Measurements from ENCODE around the gene TBX1. TPM values are rescaled to one million over a fixed set of nuclear protein-coding genes. Genes with fewer than 3 reads are reported as not detected.

TBX1 gene
- total RNA-seq, 3 donors from 2014 or later (not counting 1 experiment from before 2014, with no cell fraction given), result 2.0 to 4.6 (median 3.2) TPM

DNA sequence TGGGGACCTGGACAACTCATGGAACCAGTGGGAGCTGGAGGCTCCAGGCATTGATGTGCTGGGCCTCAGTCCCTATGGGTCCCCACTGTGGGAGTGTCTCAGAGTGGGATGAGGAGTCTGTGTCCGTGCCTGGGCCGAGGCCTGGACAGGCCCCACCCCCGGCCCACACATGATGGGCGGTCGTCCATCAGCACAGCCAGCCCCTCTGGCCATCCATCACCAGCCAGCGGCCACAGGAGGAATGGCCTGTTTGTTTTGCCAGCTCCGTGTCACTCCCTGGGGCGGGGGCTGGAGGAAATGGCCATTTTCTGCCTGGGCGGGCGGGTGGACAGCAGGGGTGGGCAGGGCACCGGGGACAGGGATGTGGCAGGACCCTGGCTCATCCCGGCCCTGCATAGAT is 13.0 kb upstream of the TBX1 start:
- Mint-ChIP-seq H3K27me3 (ENCODE audit: low read depth in 2 of 2) (peaks cover 0 to 1% of the 10 kb centered on the region in 2 donors), H3K9me3 (no peaks in the 10 kb centered on the region), H3K4me3 (no peak overlapping the region), H3K4me1 (no peaks in the 10 kb centered on the region), H3K27ac (no peak overlapping the region), H3K36me3 (no peaks in the 10 kb centered on the region)
- no peak overlapping the region for H3K27ac ChIP-seq (ENCODE audit: low read length)
- WGBS (ENCODE audit: insufficient coverage), result 89% methylated on average over 12 of the region's 12 CpGs
- TF ChIP-seq, protein P1, sequence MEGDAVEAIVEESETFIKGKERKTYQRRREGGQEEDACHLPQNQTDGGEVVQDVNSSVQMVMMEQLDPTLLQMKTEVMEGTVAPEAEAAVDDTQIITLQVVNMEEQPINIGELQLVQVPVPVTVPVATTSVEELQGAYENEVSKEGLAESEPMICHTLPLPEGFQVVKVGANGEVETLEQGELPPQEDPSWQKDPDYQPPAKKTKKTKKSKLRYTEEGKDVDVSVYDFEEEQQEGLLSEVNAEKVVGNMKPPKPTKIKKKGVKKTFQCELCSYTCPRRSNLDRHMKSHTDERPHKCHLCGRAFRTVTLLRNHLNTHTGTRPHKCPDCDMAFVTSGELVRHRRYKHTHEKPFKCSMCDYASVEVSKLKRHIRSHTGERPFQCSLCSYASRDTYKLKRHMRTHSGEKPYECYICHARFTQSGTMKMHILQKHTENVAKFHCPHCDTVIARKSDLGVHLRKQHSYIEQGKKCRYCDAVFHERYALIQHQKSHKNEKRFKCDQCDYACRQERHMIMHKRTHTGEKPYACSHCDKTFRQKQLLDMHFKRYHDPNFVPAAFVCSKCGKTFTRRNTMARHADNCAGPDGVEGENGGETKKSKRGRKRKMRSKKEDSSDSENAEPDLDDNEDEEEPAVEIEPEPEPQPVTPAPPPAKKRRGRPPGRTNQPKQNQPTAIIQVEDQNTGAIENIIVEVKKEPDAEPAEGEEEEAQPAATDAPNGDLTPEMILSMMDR (IDR thresholded peaks at IDR 0.05), result no peak
- no peak for ATAC-seq
- no peaks in the 10 kb centered on the region for H3K9me3 ChIP-seq (ENCODE audit: control insufficient read depth, insufficient read depth, low read length)
- no peak overlapping the region for H3K4me3 ChIP-seq (ENCODE audit: low read length)
- H3K36me3 ChIP-seq (ENCODE audit: control insufficient read depth, insufficient read depth, low read length), result no peaks in the 10 kb centered on the region
- H3K4me1 ChIP-seq (ENCODE audit: control insufficient read depth, insufficient read depth, low read length), result no peaks in the 10 kb centered on the region
- no peak for DNase-seq
- no peaks in the 10 kb centered on the region for H3K27me3 ChIP-seq (ENCODE audit: control insufficient read depth, insufficient read depth, low read length)
- intact Hi-C loops (cut with micrococcal nuclease), result no loop called here

DNA sequence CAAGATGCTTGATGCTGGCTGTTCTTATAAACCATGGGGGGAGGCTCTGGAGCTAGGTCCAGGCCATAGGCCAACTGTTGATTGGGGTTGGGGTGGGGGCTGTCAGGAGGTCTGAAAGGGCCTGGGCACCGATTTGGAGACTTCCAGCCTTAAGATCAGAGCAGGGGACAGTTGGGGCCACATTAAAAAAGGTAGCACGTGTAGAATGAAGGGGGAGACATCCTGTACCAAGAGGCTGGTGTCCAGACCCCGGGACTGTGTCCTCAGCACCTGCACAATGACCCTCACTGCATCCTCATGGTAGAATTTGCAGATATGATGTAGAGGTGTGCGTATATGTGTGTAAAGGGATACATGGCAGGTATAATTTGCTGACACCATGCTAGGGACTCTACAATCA is 12.4 kb upstream of the TBX1 start:
- Histone ChIP-seq H3K4me1 (ENCODE audit: control insufficient read depth, insufficient read depth, low read length) (no peaks in the 10 kb centered on the region), H3K9me3 (ENCODE audit: control insufficient read depth, insufficient read depth, low read length) (no peaks in the 10 kb centered on the region), H3K4me3 (ENCODE audit: low read length) (no peak overlapping the region), H3K36me3 (ENCODE audit: control insufficient read depth, insufficient read depth, low read length) (no peaks in the 10 kb centered on the region), H3K27ac (ENCODE audit: low read length) (no peak overlapping the region), H3K27me3 (ENCODE audit: control insufficient read depth, insufficient read depth, low read length) (peaks cover under 1% of the 10 kb centered on the region)
- TF ChIP-seq, protein P1 (IDR thresholded peaks at IDR 0.05), result no peak
- H3K4me1 Mint-ChIP-seq, result no peaks in the 10 kb centered on the region
- 64% methylated on average over 3 of the region's 4 CpGs for WGBS (ENCODE audit: insufficient coverage)
- no peaks in the 10 kb centered on the region for H3K9me3 Mint-ChIP-seq
- DNase-seq, result no peak
- no peak for ATAC-seq
- no peak overlapping the region for H3K4me3 Mint-ChIP-seq
- H3K27me3 Mint-ChIP-seq (ENCODE audit: low read depth in 2 of 2), result peaks cover 0 to 7% of the 10 kb centered on the region in 2 donors
- intact Hi-C loops (cut with micrococcal nuclease), result no loop called here
- no peak overlapping the region for H3K27ac Mint-ChIP-seq
- no peaks in the 10 kb centered on the region for H3K36me3 Mint-ChIP-seq

DNA sequence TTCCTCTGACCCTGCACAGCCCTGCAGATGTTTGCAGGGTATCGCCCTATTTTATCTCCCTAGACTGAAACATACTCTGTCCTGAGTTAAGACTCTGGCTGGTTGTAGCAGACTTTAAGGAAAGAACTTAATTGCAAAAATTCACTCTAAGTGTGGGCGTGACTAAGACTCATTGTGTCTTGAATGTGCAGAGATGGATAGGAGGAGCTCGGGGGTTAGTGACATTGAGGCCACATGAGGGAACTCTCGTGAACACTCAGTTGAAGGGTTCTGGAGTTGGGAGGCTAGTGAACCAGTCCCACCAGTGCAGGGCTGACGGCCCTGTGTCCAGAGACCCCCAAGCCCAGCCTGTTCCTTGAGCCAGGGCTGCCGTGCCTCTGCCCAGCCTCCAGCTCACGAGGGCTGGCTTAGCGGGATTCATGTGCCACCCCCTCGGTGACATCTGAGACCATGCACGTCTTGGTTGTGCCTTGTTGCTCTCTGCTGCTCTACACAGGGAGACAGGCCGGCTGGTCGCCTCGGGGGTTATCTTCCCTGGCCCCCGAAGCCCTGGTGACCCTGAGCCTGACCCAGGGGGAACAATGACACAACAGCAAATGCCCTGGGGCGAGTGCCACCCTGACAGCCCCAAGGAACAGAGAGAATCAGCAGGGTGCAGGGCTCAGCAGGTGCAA is 11.4 kb upstream of the TBX1 start:
- Mint-ChIP-seq H3K4me3 (no peak overlapping the region), H3K4me1 (no peaks in the 10 kb centered on the region), H3K27me3 (ENCODE audit: low read depth in 2 of 2) (peaks cover 4 to 17% of the 10 kb centered on the region in 2 donors), H3K27ac (no peak overlapping the region), H3K36me3 (no peaks in the 10 kb centered on the region), H3K9me3 (no peaks in the 10 kb centered on the region)
- DNase-seq (no peak), ATAC-seq (no peak)
- H3K27me3 ChIP-seq (ENCODE audit: control insufficient read depth, insufficient read depth, low read length), result peaks cover 7% of the 10 kb centered on the region
- H3K9me3 ChIP-seq (ENCODE audit: control insufficient read depth, insufficient read depth, low read length), result no peaks in the 10 kb centered on the region
- H3K27ac ChIP-seq (ENCODE audit: low read length), result no peak overlapping the region
- WGBS (ENCODE audit: insufficient coverage), result 87% methylated on average over 15 of the region's 15 CpGs
- H3K4me3 ChIP-seq (ENCODE audit: low read length), result no peak overlapping the region
- intact Hi-C loops (cut with micrococcal nuclease), result no loop called here
- H3K4me1 ChIP-seq (ENCODE audit: control insufficient read depth, insufficient read depth, low read length), result no peaks in the 10 kb centered on the region
- no peaks in the 10 kb centered on the region for H3K36me3 ChIP-seq (ENCODE audit: control insufficient read depth, insufficient read depth, low read length)
- TF ChIP-seq, protein P1 (IDR thresholded peaks at IDR 0.05), result no peak

DNA sequence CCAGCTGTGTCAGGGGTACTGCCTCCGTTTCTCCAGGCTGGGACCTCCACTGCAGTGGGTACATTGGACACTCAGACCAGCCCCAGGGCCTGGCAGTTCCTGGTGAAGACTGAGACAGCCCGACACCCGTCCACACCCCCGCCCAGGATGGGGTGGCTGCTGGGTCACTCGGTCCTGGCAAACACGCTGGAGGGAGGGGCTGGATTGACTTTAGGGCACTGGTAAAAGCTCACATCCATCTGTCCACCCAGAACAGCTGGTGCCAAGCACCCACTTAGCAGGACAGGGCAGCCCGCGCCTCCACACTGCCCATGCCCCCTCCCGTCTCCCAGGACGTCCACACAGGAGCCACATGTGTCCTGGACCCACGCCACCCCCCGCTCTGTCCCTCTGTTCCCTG is 10.7 kb upstream of the TBX1 start:
- H3K27me3 Mint-ChIP-seq (ENCODE audit: low read depth in 2 of 2), result peaks cover 12 to 23% of the 10 kb centered on the region in 2 donors
- WGBS (ENCODE audit: insufficient coverage), result 88% methylated on average over 12 of the region's 12 CpGs
- ATAC-seq, result no peak
- no peaks in the 10 kb centered on the region for H3K36me3 Mint-ChIP-seq
- no peak overlapping the region for H3K27ac Mint-ChIP-seq
- Histone ChIP-seq H3K9me3 (ENCODE audit: control insufficient read depth, insufficient read depth, low read length) (no peaks in the 10 kb centered on the region), H3K27me3 (ENCODE audit: control insufficient read depth, insufficient read depth, low read length) (peaks cover 14% of the 10 kb centered on the region), H3K27ac (ENCODE audit: low read length) (no peak overlapping the region), H3K4me3 (ENCODE audit: low read length) (no peak overlapping the region), H3K36me3 (ENCODE audit: control insufficient read depth, insufficient read depth, low read length) (no peaks in the 10 kb centered on the region), H3K4me1 (ENCODE audit: control insufficient read depth, insufficient read depth, low read length) (no peaks in the 10 kb centered on the region)
- intact Hi-C loops (cut with micrococcal nuclease), result no loop called here
- H3K9me3 Mint-ChIP-seq, result no peaks in the 10 kb centered on the region
- no peaks in the 10 kb centered on the region for H3K4me1 Mint-ChIP-seq
- TF ChIP-seq, protein P1 (IDR thresholded peaks at IDR 0.05), result no peak
- H3K4me3 Mint-ChIP-seq, result no peak overlapping the region
- no peak for DNase-seq
